Lower lobe of right lung (tissue), 2 donors: Measurements from ENCODE around the gene LRRC10B. TPM values are rescaled to one million over a fixed set of nuclear protein-coding genes. Genes with fewer than 3 reads are reported as not detected.

Experiments
- ATAC-seq, 2 donors: fragments of 200-7000 bp; cut with Tn5 transposase; one replicate each; pipeline ENCODE4 v1.9.1; 2020 to 2022; ENCODE audit warnings: mild to moderate bottlenecking in 2 of 2, moderate library complexity in 2 of 2
- DNase-seq: peaks from one replicate; pipeline ENCODE4 v3.0.0-alpha.2; 2020
- H3K27ac ChIP-seq: fragments of 200-600 bp; one replicate; pipeline ENCODE4 v1.8.0; 2022
- H3K27me3 ChIP-seq: fragments of 200-600 bp; one replicate; pipeline ENCODE4 v1.8.0; 2022; ENCODE audit warnings: low read depth
- H3K36me3 ChIP-seq: fragments of 200-600 bp; one replicate; pipeline ENCODE4 v1.8.0; 2022; ENCODE audit warnings: mild to moderate bottlenecking
- H3K4me1 ChIP-seq: fragments of 200-600 bp; one replicate; pipeline ENCODE4 v1.8.0; 2022
- H3K4me3 ChIP-seq: fragments of 200-600 bp; one replicate; pipeline ENCODE4 v1.8.0; 2022; ENCODE audit warnings: mild to moderate bottlenecking
- H3K9me3 ChIP-seq: fragments of 200-600 bp; one replicate; pipeline ENCODE4 v1.8.0; 2022
- intact Hi-C: fragments of 100-400 bp; cut with DNase I; formaldehyde crosslinking; loops from one replicate; pipeline ENCODE4 v1.11.0; 2022
- total RNA-seq: library from RNA; stranded (reverse); fragmentation: NEBNext Ultra II Directional; extraction: Animal tissue kit (Norgen Biotek cat#: 25700); gene quantifications from one replicate; pipeline ENCODE4 v1.2.1, GENCODE V29; 2021
- TF ChIP-seq, protein P1 (sequence below): fragments of 200-600 bp; IDR thresholded peaks from one replicate; pipeline ENCODE4 v1.8.0; 2022; ENCODE audit warnings: antibody characterized with exemption, mild to moderate bottlenecking
- donor health status: DM: no; HTN: yes; CAD: no; lungs with severe emphysema.

The LRRC10B gene
- total RNA-seq, 1 donor from 2014 or later, result 6.4 TPM

DNA sequence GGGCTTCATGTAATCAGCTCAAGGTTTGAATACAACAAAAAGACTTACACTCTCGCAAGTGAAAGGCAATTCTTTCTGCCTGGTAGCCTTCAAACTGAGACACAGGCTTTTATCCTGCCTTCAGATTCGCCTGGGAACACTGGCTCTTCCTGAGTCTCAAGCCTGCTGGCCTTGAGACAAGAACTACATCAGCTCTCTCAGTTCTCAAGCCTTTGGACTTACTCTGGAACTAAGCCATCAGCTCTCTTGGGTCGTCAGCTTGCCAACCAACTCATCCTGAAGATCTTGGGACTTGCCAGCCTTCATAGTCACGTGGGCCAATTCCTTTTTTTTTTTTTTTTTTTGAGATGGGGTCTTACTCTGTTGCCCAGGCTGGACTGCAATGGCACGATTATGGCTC lies 35.7 kb upstream of the LRRC10B start:
- Histone ChIP-seq H3K27me3 (no peaks in the 10 kb centered on the region), H3K27ac (peak overlapping the region; percentile 73), H3K4me3 (no peak overlapping the region), H3K4me1 (peaks cover 16% of the 10 kb centered on the region), H3K9me3 (no peaks in the 10 kb centered on the region), H3K36me3 (peaks cover 28% of the 10 kb centered on the region)
- intact Hi-C loops, result no loop called here
- ATAC-seq (peak; percentile 18 to 42), DNase-seq (no peak)
- TF ChIP-seq, protein P1, sequence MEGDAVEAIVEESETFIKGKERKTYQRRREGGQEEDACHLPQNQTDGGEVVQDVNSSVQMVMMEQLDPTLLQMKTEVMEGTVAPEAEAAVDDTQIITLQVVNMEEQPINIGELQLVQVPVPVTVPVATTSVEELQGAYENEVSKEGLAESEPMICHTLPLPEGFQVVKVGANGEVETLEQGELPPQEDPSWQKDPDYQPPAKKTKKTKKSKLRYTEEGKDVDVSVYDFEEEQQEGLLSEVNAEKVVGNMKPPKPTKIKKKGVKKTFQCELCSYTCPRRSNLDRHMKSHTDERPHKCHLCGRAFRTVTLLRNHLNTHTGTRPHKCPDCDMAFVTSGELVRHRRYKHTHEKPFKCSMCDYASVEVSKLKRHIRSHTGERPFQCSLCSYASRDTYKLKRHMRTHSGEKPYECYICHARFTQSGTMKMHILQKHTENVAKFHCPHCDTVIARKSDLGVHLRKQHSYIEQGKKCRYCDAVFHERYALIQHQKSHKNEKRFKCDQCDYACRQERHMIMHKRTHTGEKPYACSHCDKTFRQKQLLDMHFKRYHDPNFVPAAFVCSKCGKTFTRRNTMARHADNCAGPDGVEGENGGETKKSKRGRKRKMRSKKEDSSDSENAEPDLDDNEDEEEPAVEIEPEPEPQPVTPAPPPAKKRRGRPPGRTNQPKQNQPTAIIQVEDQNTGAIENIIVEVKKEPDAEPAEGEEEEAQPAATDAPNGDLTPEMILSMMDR, result no peak

DNA sequence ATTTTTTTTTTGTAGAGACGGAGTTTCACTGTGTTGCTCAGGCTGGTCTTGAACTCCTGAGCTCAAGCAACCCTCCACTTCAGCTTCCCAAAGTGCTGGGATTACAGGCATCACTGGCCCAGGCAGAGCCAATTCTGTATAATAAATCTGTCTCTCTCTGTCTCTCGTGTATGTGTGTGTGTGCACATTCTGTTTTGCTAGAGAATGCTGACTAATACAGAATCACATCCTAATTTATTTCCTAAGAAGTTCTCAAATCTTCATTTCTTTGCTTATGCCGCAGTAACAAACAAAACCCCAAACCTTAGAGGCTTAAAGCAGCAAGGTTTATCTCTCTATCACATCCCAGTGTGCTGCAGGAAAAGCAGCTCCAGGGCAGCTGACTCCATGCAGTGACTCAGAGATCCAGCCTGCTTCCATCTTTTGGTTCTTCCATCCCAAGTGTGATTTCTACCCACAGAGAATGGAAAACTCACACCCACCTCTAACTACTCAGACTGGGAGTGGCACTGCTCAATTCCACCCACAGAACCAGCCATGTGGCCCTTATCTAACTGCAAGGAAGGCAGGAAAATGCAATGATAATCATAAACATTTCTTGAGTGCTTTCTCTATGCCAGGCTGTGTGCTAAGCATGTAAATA lies 35.1 kb upstream of the LRRC10B start:
- H3K27me3 ChIP-seq, result no peaks in the 10 kb centered on the region
- ATAC-seq, result peak in 1 of 2 donors; percentile 26
- TF ChIP-seq, protein P1, result no peak
- peaks cover 18% of the 10 kb centered on the region for H3K4me1 ChIP-seq
- H3K9me3 ChIP-seq, result no peaks in the 10 kb centered on the region
- intact Hi-C loops, result no loop called here
- H3K36me3 ChIP-seq, result peaks cover 21% of the 10 kb centered on the region
- H3K4me3 ChIP-seq, result no peak overlapping the region
- DNase-seq, result no peak
- H3K27ac ChIP-seq, result no peak overlapping the region

DNA sequence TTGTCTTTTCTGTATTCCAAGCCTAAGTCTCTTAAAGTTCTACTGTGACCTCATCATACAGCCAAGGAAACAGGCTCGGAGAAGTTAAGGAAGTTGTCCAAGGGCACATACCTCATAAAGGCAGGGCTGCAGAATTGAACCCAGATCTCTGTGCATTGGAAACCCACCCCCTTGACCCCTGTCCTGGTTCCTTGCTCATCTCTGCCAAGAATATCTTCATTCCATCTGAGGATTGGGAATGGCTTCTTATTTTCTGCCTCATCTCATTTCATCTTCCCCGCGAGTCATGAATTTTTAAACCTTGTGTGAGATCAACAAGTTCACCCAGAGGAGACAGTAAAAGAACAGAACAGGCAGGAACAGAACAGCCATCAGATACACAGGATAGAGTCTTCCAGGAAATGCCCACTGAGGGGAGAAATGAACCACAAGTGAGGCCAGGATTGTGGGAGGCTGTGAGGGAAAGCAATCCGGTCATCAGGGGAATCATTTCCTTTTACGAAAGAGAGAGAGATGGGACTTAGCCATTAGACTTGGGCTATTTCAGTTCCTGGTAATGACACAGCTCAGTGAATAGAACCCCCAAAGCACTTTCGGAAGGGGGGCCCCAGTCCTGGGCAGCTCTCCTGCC lies 34.4 kb upstream of the LRRC10B start:
- Histone ChIP-seq H3K9me3 (no peaks in the 10 kb centered on the region), H3K4me1 (peaks cover 18% of the 10 kb centered on the region), H3K36me3 (peaks cover 20% of the 10 kb centered on the region), H3K4me3 (no peak overlapping the region), H3K27me3 (no peaks in the 10 kb centered on the region), H3K27ac (no peak overlapping the region)
- DNase-seq (no peak), ATAC-seq (no peak)
- TF ChIP-seq, protein P1, result no peak
- intact Hi-C loops, result no loop called here

DNA sequence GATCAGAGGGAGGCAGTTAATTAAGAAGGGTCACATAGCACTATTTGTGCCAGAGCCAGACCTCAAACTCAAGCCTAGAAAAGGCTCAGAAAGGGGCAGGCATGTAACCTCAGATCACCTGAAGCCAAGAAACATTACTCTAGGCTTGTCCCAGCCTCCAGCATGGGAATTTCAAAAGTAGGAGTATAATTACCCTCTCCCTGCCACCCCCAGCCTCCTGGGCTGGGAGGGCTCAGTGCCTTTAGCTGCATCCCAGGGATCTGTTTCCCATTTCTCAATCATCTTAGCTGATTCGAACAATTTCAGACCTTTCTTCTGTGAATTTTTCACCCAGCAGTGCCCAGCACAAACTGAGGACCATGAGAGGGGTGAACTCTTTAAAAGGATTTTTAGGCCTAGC lies 33.1 kb upstream of the LRRC10B start:
- peaks cover 12% of the 10 kb centered on the region for H3K36me3 ChIP-seq
- TF ChIP-seq, protein P1, result no peak
- H3K27me3 ChIP-seq, result no peaks in the 10 kb centered on the region
- no peak for ATAC-seq
- no peak overlapping the region for H3K27ac ChIP-seq
- no peak for DNase-seq
- no peak overlapping the region for H3K4me3 ChIP-seq
- H3K4me1 ChIP-seq, result peaks cover 18% of the 10 kb centered on the region
- intact Hi-C loops, result no loop called here
- H3K9me3 ChIP-seq, result no peaks in the 10 kb centered on the region

DNA sequence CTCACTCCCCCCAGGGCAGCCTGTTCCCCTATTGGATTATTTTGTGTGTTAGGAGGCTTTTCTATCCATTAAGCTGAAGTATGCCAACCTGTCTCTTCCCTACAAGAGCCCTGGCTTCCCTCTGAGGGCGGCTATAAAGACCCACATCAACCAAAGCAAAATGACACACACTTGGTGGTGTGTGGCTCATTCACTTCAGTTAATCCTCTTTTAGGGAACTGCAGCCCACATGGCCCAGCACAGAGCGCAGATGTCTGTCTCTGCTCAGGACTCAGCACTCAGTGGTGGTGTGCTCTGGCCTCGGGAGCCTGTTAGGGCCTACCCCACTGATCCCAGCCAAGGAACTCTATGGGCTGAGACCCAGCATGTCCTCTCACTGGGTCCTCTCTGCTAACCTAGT lies 32.2 kb upstream of the LRRC10B start:
- DNase-seq, result no peak
- intact Hi-C loops, result no loop called here
- Histone ChIP-seq H3K36me3 (peaks cover 6% of the 10 kb centered on the region), H3K27me3 (no peaks in the 10 kb centered on the region), H3K4me1 (peaks cover 18% of the 10 kb centered on the region), H3K27ac (no peak overlapping the region), H3K9me3 (no peaks in the 10 kb centered on the region), H3K4me3 (no peak overlapping the region)
- TF ChIP-seq, protein P1, result no peak
- no peak for ATAC-seq
